Muscle of arm (tissue), 14 donors: Measurements from ENCODE around the gene ZNF428. TPM values are rescaled to one million over a fixed set of nuclear protein-coding genes. Genes with fewer than 3 reads are reported as not detected.
A peak's percentile ranks its signal among the peaks of the same experiment; 100 is the strongest.
"Not testable (repeated sequence)": the region's sequence is repeated elsewhere in the genome, so short reads cannot be mapped to it uniquely, and the experiment has no call there.

Experiments
- DNase-seq: peaks from one replicate; pipeline ENCODE4 v3.0.0-alpha.2; 2013
- long read RNA-seq, 11 donors: transcript quantifications; one replicate each; lab custom pipeline, GENCODE V29; 2026
- polyA plus RNA-seq, 12 donors: library from polyadenylated mRNA; unstranded; fragments of 120-200 nt; gene quantifications; one replicate each; pipeline ENCODE4 v1.2.1, GENCODE V29; 2013; ENCODE audit not compliant: insufficient read length in 12 of 12

ZNF428 gene
- polyA plus RNA-seq, result 100 to 1,000 TPM in 1 of 12 donors, 10 to 100 TPM in 10, not detected in 1; 38.1 to 137 (median 42.6) TPM
- long read RNA-seq, donor 1, transcript ZNF428-201 (3 exons, 1,412 nt), result major isoform, 53 of 61 reads
- long read RNA-seq, donor 1, partial matches to known transcripts, result 6 of 61 reads
- long read RNA-seq, donor 1, other reads (novel, unspliced or antisense), result 0 of 61 reads
- long read RNA-seq, donor 2, transcript ZNF428-201 (3 exons, 1,412 nt), result major isoform, 38 of 50 reads
- long read RNA-seq, donor 2, partial matches to known transcripts, result 12 of 50 reads
- long read RNA-seq, donor 2, other reads (novel, unspliced or antisense), result 0 of 50 reads
- long read RNA-seq, donor 3, transcript ZNF428-201 (3 exons, 1,412 nt), result major isoform, 20 of 28 reads
- long read RNA-seq, donor 3, partial matches to known transcripts, result 8 of 28 reads
- long read RNA-seq, donor 3, other reads (novel, unspliced or antisense), result 0 of 28 reads
- long read RNA-seq, donor 4, transcript ZNF428-201 (3 exons, 1,412 nt), result major isoform, 10 of 11 reads
- long read RNA-seq, donor 4, partial matches to known transcripts, result 0 of 11 reads
- long read RNA-seq, donor 4, other reads (novel, unspliced or antisense), result 0 of 11 reads
- long read RNA-seq, donor 5, transcript ZNF428-201 (3 exons, 1,412 nt), result major isoform, 51 of 63 reads
- long read RNA-seq, donor 5, partial matches to known transcripts, result 7 of 63 reads
- long read RNA-seq, donor 5, other reads (novel, unspliced or antisense), result 0 of 63 reads
- long read RNA-seq, donor 6, transcript ZNF428-201 (3 exons, 1,412 nt), result major isoform, 17 of 24 reads
- long read RNA-seq, donor 6, partial matches to known transcripts, result 6 of 24 reads
- long read RNA-seq, donor 6, other reads (novel, unspliced or antisense), result 0 of 24 reads
- long read RNA-seq, donor 7, transcript ZNF428-201 (3 exons, 1,412 nt), result major isoform, 26 of 26 reads
- long read RNA-seq, donor 7, partial matches to known transcripts, result 0 of 26 reads
- long read RNA-seq, donor 7, other reads (novel, unspliced or antisense), result 0 of 26 reads
- long read RNA-seq, donor 8, transcript ZNF428-201 (3 exons, 1,412 nt), result major isoform, 35 of 81 reads
- long read RNA-seq, donor 8, partial matches to known transcripts, result 44 of 81 reads
- long read RNA-seq, donor 8, other reads (novel, unspliced or antisense), result 0 of 81 reads
- long read RNA-seq, donor 9, transcript ZNF428-201 (3 exons, 1,412 nt), result major isoform, 26 of 35 reads
- long read RNA-seq, donor 9, partial matches to known transcripts, result 8 of 35 reads
- long read RNA-seq, donor 9, other reads (novel, unspliced or antisense), result 0 of 35 reads
- long read RNA-seq, donor 10, transcript ZNF428-201 (3 exons, 1,412 nt), result major isoform, 36 of 45 reads
- long read RNA-seq, donor 10, partial matches to known transcripts, result 8 of 45 reads
- long read RNA-seq, donor 10, other reads (novel, unspliced or antisense), result 0 of 45 reads
- long read RNA-seq, donor 11, transcript ZNF428-201 (3 exons, 1,412 nt), result major isoform, 44 of 53 reads
- long read RNA-seq, donor 11, partial matches to known transcripts, result 9 of 53 reads
- long read RNA-seq, donor 11, other reads (novel, unspliced or antisense), result 0 of 53 reads

DNA sequence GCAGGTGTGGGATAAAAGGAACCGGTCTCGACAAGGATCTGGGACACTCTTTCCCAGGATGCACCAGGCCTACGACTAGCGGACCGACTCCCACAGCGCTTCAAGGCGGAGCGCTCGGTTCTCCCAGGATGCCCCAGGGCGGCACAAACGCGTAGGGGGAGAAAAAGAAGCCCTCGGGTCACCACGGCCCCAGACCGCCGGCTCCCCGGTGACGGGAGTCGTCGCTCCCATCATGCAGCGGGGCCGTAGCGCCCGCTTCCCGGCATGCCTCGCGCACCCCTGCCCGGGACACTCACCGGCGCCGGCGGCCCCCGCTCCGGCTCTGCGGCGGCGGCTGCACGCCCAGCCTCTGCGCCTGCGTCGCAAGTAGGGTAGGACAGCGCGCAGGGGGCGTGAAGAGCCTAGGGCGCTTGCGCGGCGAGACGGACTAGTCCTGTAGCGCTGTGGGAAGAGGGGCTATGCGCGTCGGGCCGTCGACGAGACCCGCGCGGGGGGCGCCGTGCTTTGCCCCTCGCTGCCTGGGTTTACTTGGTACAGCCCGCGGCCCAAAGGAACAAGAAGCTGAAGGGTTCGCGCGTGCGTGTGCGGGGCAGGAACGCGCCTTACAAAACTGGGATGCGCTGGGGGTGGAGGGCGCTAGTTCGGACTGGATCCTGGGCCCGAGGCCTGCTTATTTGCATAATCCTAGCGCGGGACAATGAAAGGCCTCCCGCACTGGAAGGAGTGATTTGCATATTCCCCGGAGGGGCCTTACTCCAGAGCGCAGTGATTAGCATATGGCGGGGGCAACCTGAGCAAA, at the start of gene ZNF428:
TSS of gene ZNF428 (minus strand) at position 368 of the 799 bp plus-strand sequence. CDS start 5,325 bp downstream, outside the sequence.
- DNase-seq, result peak; percentile 89

DNA sequence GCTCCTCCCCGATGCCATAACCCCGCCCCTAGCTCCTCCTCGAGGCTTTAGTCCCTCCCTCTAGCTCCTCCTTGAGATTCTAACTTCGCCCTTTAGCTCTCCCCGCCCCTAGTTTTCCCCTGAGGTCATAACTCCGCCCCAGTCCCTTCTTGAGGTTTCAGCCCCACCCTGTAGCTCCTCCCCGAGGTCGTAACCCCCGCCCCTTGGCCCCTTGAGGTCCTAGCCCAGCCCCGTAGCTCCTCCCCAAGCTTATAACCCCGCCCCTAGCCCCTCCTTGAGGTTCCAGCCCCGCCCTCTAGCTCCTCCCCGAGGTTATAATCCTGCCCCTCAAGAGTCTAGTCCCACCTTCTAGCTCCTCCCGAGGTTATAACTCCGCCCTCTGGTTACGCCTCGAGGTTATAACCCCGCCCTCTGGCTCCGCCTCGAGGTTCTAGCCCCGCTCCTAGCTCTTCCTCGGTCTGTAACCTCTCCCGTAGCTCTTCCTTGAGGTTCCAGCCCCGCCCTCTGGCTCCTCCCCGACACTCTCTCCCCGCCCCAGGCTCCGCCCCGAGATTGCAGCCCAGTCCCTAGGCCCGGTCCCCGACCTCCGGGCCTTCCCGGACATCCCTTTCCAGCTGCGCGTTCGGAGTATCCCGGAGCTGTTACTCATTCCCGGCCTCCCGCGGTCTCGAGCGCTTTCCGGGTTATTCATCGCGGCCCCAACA, 49.1 kb upstream of the ZNF428 start:
- peak; percentile 98 for DNase-seq

DNA sequence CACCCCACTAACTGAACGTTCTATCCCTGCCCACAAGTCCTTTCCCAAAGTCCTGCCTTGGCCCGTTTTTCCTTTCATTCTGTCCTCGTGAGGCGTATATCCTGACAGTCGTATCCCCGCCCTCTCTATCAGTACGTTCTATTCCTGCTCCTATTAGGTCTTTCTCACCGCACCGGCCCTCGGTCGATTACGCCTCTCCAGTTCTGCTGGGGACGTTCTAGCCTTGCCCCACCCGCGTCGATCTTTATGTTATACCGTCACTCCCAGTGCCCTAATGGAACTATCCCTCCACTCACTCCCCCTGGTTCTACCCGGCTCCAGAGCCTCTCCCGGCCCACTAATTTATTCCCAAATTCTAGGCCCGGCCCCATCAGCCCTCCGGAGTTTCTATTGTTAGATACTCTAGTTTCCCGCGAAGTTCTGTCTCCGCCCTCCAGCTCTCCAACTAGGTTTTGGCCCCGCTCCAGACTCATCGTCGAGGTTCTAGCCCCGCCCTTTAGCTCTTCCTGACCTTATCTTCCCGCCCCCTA, 48.5 kb upstream of the ZNF428 start:
- DNase-seq, result no peak

DNA sequence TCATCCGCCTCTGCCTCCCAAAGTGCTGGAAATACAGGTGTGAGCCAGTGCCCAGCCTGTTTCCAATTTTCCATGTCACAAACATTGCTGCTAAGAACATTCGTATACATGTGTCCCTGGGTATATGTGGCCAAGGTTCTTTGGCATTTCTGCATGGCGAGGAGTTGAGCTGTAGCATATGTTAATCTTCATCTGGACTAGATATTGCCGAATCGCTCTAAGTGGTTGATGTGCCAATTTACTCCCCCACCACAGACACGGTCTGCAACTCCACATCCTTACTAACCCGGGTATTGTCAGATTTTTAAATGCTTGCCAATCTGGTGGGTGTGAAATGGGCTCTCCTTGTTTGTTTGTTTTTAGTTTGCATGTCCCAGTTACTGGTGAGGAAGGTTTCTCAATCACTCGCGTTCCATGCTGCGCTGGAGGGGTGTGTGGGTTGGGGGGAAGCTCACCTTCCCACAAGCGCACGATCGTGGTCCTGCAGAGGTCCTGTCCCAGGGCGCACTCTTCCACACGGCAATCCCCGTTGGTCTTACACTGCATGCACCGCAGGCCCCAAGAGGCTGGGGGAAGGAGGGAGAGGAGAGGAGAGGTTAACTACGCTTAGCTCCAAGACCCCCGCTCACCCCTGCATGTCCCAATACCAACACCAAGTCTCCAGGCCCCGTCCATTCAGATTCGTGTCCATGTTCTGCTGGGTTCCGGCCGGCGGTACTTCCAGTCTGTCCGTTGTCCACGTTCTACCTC, 47.9 kb upstream of the ZNF428 start:
- no peak for DNase-seq

- DNase-seq, result no peak
Measured at GRCh38 chr19:43664018-43664417, 44.6 kb upstream of the ZNF428 start.

DNA sequence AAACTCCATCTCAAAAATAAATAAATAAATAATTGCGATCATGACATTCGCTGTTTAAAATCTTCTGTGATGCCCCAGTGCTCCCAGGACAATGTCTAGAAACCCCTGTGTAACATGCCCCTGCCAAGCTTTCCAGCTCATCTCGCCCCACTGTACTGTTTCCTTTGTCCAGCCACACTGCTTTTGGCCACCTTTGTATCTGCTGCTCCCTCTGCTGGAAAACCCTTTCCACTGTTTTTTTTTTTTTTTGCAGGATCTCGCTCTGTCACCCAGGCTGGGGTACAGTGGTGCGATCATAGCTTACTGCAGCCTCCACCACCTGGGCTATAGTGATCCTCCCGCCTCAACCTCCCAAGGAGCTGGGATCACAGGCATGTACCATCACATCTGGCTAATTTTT, 43.1 kb upstream of the ZNF428 start:
- DNase-seq, result no peak

- peak; percentile 51 for DNase-seq
Measured at GRCh38 chr19:43660971-43661360, 41.5 kb upstream of the ZNF428 start.

- no peak for DNase-seq
Measured at GRCh38 chr19:43660301-43660970, 41.0 kb upstream of the ZNF428 start.

- no peak for DNase-seq
Measured at GRCh38 chr19:43658494-43658893, 39.1 kb upstream of the ZNF428 start.

- DNase-seq, result no peak
Measured at GRCh38 chr19:43658001-43658400, 38.6 kb upstream of the ZNF428 start.

GRCh38 chr19:43656436-43656835, 37.0 kb upstream of the ZNF428 start:
- DNase-seq, result no peak

DNA sequence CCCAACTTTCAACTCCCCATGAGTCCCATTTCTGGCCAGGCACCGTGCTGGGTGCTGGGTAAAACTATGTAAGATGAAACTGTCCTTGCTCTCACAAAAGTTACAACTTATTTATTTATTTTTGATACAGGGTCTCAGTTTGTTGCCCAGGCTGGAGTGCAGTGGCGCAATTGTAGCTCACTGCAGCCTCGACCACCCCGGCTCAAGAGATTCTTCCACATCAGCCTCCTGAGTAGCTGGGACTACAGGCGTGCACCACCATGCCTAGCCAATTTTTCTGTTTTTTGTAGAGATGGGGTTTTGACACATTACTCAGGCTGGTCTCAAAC, 33.1 kb upstream of the ZNF428 start:
- no peak for DNase-seq

DNA sequence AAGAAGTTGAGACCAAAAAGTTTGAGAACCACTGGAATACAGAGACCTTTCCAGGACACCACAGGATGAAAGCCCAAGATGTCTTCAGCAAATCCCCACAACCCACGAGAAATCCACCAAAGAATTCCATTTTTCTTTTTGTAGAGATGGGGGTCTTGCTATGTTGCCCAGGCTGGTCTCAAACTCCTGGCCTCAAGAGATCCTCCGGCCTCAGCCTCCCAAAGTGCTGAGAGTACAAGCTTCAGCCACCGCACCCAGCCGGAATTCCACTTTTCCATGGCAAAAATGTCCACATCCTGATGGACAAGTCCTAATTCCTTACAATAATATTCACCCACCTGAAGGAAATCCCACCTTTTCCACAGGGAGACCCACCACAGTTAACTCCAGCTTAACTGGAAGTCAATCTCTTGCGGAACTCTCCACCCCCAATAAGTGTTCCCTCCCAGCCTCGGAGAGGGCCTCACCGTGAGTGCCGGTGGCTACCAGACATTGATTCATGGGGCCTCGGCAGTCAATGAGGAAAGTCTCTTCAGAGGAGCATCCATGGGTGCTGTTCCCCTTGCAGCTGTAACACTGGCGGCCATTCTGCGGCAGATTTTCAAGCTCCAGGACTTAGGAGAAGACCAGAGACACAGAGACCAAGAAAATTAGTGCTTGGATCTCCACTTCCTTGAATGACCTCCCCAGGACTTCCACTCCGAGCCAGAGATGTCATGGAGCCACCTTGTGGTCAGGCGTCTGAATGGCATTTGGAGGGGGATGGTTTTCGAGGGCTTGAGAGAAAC, 32.5 kb upstream of the ZNF428 start:
- no peak for DNase-seq

- not testable (repeated sequence) for DNase-seq
Measured at GRCh38 chr19:43650276-43650675, 30.8 kb upstream of the ZNF428 start.

GRCh38 chr19:43649514-43649913, 30.1 kb upstream of the ZNF428 start:
- no peak for DNase-seq

- no peak for DNase-seq
Measured at GRCh38 chr19:43648633-43649032, 29.2 kb upstream of the ZNF428 start.

DNA sequence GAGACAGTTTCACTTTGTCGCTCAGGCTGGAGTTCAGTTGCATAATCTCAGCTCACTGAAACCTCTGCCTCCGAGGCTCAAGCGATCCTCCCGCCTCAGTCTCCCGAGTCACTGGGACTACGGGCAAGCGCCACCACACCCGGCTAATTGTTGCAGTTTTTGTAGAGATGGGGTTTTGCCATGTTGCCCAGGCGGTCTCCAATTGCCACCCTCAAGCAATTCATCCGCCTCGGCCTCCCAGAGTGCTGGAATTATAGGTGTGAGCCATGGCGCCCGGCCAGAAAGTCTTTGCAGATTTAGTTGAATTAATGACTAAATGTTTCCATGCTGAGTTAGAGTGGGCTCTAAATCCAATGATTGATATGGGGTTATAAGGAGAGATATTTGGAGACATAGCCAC, 24.8 kb upstream of the ZNF428 start:
- DNase-seq, result no peak
